Vagina (tissue), 2 donors: Measurements from ENCODE around the gene MRPS31.

ENCODE experiments used
- CTCF ChIP-seq, 3 experiments: fragments of 450-650 bp in 2 of 3; fragments of 200-600 bp in 1 of 3; sonication (generic) in 1 of 3; IDR thresholded peaks; one replicate each; pipeline ENCODE4 v1.5.1; 2017 to 2019; ENCODE audit warnings: antibody characterized with exemption in 3 of 3, mild to moderate bottlenecking in 2 of 3, moderate library complexity in 2 of 3
- POLR2A ChIP-seq, 2 donors: fragments of 450-650 bp; IDR thresholded peaks; one replicate each; pipeline ENCODE4 v1.6.1; 2017; ENCODE audit warnings: antibody characterized with exemption in 2 of 2, mild to moderate bottlenecking in 2 of 2, moderate library complexity in 2 of 2
- POLR2AphosphoS5 ChIP-seq, 2 donors: sonication (generic); formaldehyde crosslinking; IDR thresholded peaks; one replicate each; pipeline ENCODE4 v1.9.0; 2017; ENCODE audit warnings: antibody characterized with exemption in 2 of 2, mild to moderate bottlenecking in 2 of 2, low read depth in 1 of 2; ENCODE audit not compliant: insufficient read depth in 1 of 2

GRCh38 chr13:40770609-40770933 lies 419 bp downstream of the MRPS31 start:
- no peak for TF ChIP-seq CTCF (IDR thresholded peaks at IDR 0.05)
- no peak for TF ChIP-seq POLR2AphosphoS5 (IDR thresholded peaks at IDR 0.05; ENCODE audit: insufficient read depth in 1 of 2, low read depth in 1 of 2)
- no peak for TF ChIP-seq POLR2A (IDR thresholded peaks at IDR 0.05)
